SU-DHL-6 (cell line): ENCODE measurements around the gene GAL3ST1.
"Not testable (repeated sequence)": the region's sequence is repeated elsewhere in the genome, so short reads cannot be mapped to it uniquely, and the experiment has no call there.

Experiments used
- H2AFZ ChIP-seq: fragments of 200-600 bp; sonication (generic); 2 replicates; pipeline ENCODE4 v1.6.1; 2014; ENCODE audit warnings: low read depth, mild to moderate bottlenecking, moderate library complexity, mixed read lengths, antibody characterized with exemption, low read length; ENCODE audit not compliant: severe bottlenecking
- H3F3A ChIP-seq: fragments of 200-600 bp; shearing (Covaris generic); 2 replicates; pipeline ENCODE4 v1.6.0; 2016; ENCODE audit warnings: antibody characterized with exemption, mild to moderate bottlenecking; ENCODE audit not compliant: insufficient read depth
- H3K27ac ChIP-seq: fragments of 200-600 bp; sonication (generic); 2 replicates; pipeline ENCODE4 v1.5.1; 2016; ENCODE audit warnings: low read depth, mild to moderate bottlenecking, low read length, moderate library complexity, mixed read lengths
- H3K27me3 ChIP-seq: fragments of 200-600 bp; sonication (generic), shearing (Covaris generic); 2 replicates; pipeline ENCODE4 v1.6.0; 2014; ENCODE audit warnings: mild to moderate bottlenecking, low read length
- H3K36me3 ChIP-seq: fragments of 200-600 bp; sonication (generic); 2 replicates; pipeline ENCODE4 v1.6.1; 2014; ENCODE audit warnings: mild to moderate bottlenecking, low read length, mixed read lengths
- H3K4me2 ChIP-seq: fragments of 300-600, 200-600 bp; shearing (Covaris generic), sonication (generic); 2 replicates; pipeline ENCODE4 v1.6.0; 2014; ENCODE audit warnings: low read length, low read depth, mild to moderate bottlenecking; ENCODE audit not compliant: poor library complexity, severe bottlenecking
- H3K4me3 ChIP-seq: fragments of 200-600 bp; sonication (generic); 2 replicates; pipeline ENCODE4 v1.5.1; 2014; ENCODE audit warnings: antibody characterized with exemption, low read length, mild to moderate bottlenecking, mixed read lengths; ENCODE audit not compliant: insufficient read depth, poor library complexity, severe bottlenecking
- H3K79me2 ChIP-seq: fragments of 200-600 bp; sonication (generic); 2 replicates; pipeline ENCODE4 v1.6.1; 2014; ENCODE audit warnings: mild to moderate bottlenecking, low read length, moderate library complexity; ENCODE audit not compliant: insufficient read depth
- H3K9ac ChIP-seq: fragments of 200-600 bp; sonication (generic); 2 replicates; pipeline ENCODE4 v1.7.0; 2014; ENCODE audit warnings: mild to moderate bottlenecking, low read length
- H3K9me2 ChIP-seq: fragments of 200-600 bp; sonication (generic); replicated peaks from 2 replicates; pipeline ENCODE4 v1.6.1; 2014; ENCODE audit warnings: low read length; ENCODE audit not compliant: insufficient read depth
- H3K9me3 ChIP-seq: fragments of 200-600 bp; sonication (generic); 2 replicates; pipeline ENCODE4 v1.6.1; 2014; ENCODE audit warnings: low read length, mixed read lengths; ENCODE audit not compliant: insufficient read depth
- H4K20me1 ChIP-seq: fragments of 200-600 bp; sonication (generic); 2 replicates; pipeline ENCODE4 v1.6.1; 2014; ENCODE audit warnings: low read depth, mild to moderate bottlenecking, antibody characterized with exemption, low read length, moderate library complexity, mixed read lengths
- EZH2phosphoT487 ChIP-seq: fragments of 200-600 bp; sonication (generic), shearing (Covaris generic); conservative IDR thresholded peaks from 2 replicates; pipeline ENCODE4 v1.6.1; 2018; ENCODE audit warnings: mild to moderate bottlenecking, antibody characterized with exemption, low read length, moderate library complexity, mixed read lengths
- TF ChIP-seq, protein P1 (sequence below): fragments of 200-600 bp; sonication (generic); IDR thresholded peaks from one replicate; pipeline ENCODE4 v1.5.1; 2017; ENCODE audit warnings: antibody characterized with exemption, mild to moderate bottlenecking, low read length, moderate library complexity; ENCODE audit not compliant: insufficient read depth, poor library complexity, severe bottlenecking

Gene GAL3ST1

GRCh38 chr22:30574095-30574981, at the start of gene GAL3ST1:
Gene GAL3ST1 (minus strand): TSS chr22:30574665. CDS start chr22:30557392, 17,273 bp downstream.
- no peak within 1 kb of the TSS for H3K27ac ChIP-seq
- no peaks in the 10 kb centered on the region for H3K36me3 ChIP-seq
- no peaks in the 10 kb centered on the region for H4K20me1 ChIP-seq
- H3K27me3 ChIP-seq = no peaks in the 10 kb centered on the region
- H3F3A ChIP-seq = no peaks in the 10 kb centered on the region
- H3K9me3 ChIP-seq = no peaks in the 10 kb centered on the region
- H3K79me2 ChIP-seq = no peaks in the 10 kb centered on the region
- no peak for TF ChIP-seq EZH2phosphoT487
- TF ChIP-seq, protein P1, sequence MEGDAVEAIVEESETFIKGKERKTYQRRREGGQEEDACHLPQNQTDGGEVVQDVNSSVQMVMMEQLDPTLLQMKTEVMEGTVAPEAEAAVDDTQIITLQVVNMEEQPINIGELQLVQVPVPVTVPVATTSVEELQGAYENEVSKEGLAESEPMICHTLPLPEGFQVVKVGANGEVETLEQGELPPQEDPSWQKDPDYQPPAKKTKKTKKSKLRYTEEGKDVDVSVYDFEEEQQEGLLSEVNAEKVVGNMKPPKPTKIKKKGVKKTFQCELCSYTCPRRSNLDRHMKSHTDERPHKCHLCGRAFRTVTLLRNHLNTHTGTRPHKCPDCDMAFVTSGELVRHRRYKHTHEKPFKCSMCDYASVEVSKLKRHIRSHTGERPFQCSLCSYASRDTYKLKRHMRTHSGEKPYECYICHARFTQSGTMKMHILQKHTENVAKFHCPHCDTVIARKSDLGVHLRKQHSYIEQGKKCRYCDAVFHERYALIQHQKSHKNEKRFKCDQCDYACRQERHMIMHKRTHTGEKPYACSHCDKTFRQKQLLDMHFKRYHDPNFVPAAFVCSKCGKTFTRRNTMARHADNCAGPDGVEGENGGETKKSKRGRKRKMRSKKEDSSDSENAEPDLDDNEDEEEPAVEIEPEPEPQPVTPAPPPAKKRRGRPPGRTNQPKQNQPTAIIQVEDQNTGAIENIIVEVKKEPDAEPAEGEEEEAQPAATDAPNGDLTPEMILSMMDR = no peak
- no peak within 1 kb of the TSS for H2AFZ ChIP-seq
- H3K4me2 ChIP-seq = no peak within 1 kb of the TSS
- no peaks in the 10 kb centered on the region for H3K9me2 ChIP-seq
- no peak within 1 kb of the TSS for H3K9ac ChIP-seq
- H3K4me3 ChIP-seq = no peak within 1 kb of the TSS

GRCh38 chr22:30619909-30620308, 45.4 kb upstream of the GAL3ST1 start:
- H2AFZ ChIP-seq, H3K27ac ChIP-seq, H3F3A ChIP-seq, H3K79me2 ChIP-seq, H4K20me1 ChIP-seq, H3K27me3 ChIP-seq, H3K4me2 ChIP-seq, H3K9ac ChIP-seq, H3K36me3 ChIP-seq, H3K4me3 ChIP-seq, H3K9me2 ChIP-seq, H3K9me3 ChIP-seq: not testable (repeated sequence)

DNA sequence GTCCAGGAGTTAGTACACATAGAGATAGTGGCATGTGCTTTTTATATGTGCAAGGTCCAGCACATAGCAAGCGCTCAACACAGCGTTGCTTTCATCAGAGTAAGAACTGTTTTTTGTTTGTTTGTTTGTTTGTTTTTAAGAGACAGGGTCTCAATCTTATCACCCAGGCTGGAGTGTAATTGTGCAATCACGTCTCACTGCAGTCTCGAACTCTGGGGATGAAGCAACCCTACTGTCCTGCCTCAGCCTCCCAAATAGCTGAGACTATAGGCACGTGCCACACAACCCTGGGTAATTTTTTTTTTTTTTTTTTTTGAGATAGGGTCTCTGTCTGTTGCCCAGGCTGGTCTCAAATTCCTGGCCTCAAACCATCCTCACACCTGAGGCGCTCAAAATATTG, 43.4 kb upstream of the GAL3ST1 start:
- H3K36me3 ChIP-seq = no peaks in the 10 kb centered on the region
- H3K9ac ChIP-seq = no peak overlapping the region
- H3K9me2 ChIP-seq = no peaks in the 10 kb centered on the region
- H2AFZ ChIP-seq = no peak overlapping the region
- no peak overlapping the region for H3K4me2 ChIP-seq
- TF ChIP-seq, protein P1 = no peak
- H3K79me2 ChIP-seq = no peaks in the 10 kb centered on the region
- no peak overlapping the region for H3K27ac ChIP-seq
- no peaks in the 10 kb centered on the region for H4K20me1 ChIP-seq
- no peaks in the 10 kb centered on the region for H3F3A ChIP-seq
- H3K9me3 ChIP-seq = no peaks in the 10 kb centered on the region
- H3K27me3 ChIP-seq = no peaks in the 10 kb centered on the region
- no peak overlapping the region for H3K4me3 ChIP-seq

DNA sequence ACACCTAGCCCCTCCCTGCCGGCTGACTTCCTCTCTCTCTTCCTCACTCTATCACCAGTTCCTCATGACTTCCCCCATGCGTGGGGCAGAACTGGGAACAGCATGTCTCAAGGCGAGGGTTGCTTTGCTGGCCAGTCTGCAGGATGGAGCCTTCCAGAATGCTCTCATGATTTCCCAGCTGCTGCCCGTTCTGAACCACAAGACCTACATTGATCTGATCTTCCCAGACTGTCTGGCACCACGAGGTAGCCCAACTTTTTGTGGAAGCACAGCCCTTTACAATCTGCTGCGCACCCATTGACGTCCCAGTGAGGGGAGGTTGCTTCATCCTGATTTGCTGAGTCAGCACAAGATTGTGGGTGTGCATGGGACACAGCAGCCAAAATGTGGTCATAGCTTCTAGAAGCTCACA, 41.1 kb upstream of the GAL3ST1 start:
- Histone ChIP-seq H3K4me3 (no peak overlapping the region), H3K9me3 (no peaks in the 10 kb centered on the region), H3K27me3 (no peaks in the 10 kb centered on the region), H4K20me1 (no peaks in the 10 kb centered on the region), H3K9ac (no peak overlapping the region), H3F3A (no peaks in the 10 kb centered on the region), H2AFZ (no peak overlapping the region), H3K79me2 (no peaks in the 10 kb centered on the region), H3K36me3 (no peaks in the 10 kb centered on the region), H3K4me2 (no peak overlapping the region), H3K9me2 (no peaks in the 10 kb centered on the region), H3K27ac (no peak overlapping the region)
- TF ChIP-seq, protein P1 = no peak
- no peak for TF ChIP-seq EZH2phosphoT487
